ENCODE results near the gene NDUFAB1. TPM values are rescaled to one million over a fixed set of nuclear protein-coding genes. Genes with fewer than 3 reads are reported as not detected.

The NDUFAB1 gene
- total and polyA plus RNA-seq, 2 of the 13 experiments (the other 11 are each of a cell fraction or from before 2014, with no cell fraction given): 221 to 601 TPM

DNA sequence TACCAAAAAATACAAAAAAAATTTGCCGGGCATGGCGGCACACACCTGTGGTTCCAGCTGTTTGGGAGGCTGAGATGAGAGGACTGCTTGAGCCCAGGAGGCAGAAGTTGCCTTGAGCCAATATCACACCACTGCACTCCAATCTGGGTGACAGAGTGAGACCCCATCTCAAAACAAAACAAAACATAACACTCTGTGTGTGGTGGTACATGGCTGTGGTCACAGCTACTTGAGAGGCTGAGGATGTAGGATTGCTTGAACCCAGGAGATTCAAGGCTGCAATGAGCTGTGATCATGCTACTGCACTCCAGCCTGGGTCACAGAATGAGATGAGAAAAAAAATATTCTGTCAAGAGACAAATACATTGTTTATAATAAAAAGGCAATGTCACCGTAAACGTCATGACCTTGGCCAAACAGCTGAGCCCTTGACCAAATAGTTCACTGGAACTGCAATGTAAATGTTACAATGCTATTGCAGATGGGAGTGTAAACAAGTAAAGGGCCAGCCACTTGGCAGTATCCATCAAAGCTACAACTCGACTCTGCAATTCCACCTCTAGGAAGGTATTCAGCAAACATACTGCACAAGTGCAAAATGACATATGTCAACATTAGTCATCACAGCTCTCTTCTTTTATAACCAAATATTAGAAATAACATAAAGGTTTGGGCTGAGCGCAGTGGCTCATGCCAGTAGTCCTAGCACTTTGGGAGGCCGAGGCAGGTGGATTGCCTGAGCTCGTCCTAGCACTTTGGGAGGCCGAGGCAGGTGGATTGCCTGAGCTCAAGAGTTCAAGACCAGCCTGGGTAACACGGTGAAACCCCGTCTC lies 55.9 kb downstream of the NDUFAB1 start (continued):
- TF ChIP-seq HHEX (CRISPR knock-in tag; IDR thresholded peaks at IDR 0.05) (peak; percentile 97), ZNF546 (CRISPR knock-in tag; conservative IDR thresholded peaks at IDR 0.05) (no peak), ZBTB42 (CRISPR knock-in tag; IDR thresholded peaks at IDR 0.05) (no peak), CREB1 (IDR thresholded peaks at IDR 0.05) (peak; percentile 93), CREB1 (CRISPR knock-in tag; IDR thresholded peaks at IDR 0.05) (peak; percentile 94), ZNF224 (CRISPR knock-in tag; IDR thresholded peaks at IDR 0.05) (peak; percentile 59; the same call in 1 of the 2 replicates), ZFP36L2 (CRISPR knock-in tag; IDR thresholded peaks at IDR 0.05) (0 out of 2 replicates have a peak, but pooled peaks have one; percentile 59), NKX3-1 (CRISPR knock-in tag; IDR thresholded peaks at IDR 0.05) (peak; percentile 78), ZNF644 (CRISPR knock-in tag; IDR thresholded peaks at IDR 0.05; ENCODE audit: low read depth) (peak; percentile 96), PAF1 (CRISPR knock-in tag; IDR thresholded peaks at IDR 0.05) (no peak), ZIK1 (CRISPR knock-in tag; IDR thresholded peaks at IDR 0.05; ENCODE audit: borderline replicate concordance, low read depth) (0 out of 2 replicates have a peak, but pooled peaks have one; percentile 80), ARNT2 (CRISPR knock-in tag; IDR thresholded peaks at IDR 0.05; ENCODE audit: low read depth) (peak; percentile 63; the same call in 1 of the 2 replicates)
- TF ChIP-seq, protein P1, sequence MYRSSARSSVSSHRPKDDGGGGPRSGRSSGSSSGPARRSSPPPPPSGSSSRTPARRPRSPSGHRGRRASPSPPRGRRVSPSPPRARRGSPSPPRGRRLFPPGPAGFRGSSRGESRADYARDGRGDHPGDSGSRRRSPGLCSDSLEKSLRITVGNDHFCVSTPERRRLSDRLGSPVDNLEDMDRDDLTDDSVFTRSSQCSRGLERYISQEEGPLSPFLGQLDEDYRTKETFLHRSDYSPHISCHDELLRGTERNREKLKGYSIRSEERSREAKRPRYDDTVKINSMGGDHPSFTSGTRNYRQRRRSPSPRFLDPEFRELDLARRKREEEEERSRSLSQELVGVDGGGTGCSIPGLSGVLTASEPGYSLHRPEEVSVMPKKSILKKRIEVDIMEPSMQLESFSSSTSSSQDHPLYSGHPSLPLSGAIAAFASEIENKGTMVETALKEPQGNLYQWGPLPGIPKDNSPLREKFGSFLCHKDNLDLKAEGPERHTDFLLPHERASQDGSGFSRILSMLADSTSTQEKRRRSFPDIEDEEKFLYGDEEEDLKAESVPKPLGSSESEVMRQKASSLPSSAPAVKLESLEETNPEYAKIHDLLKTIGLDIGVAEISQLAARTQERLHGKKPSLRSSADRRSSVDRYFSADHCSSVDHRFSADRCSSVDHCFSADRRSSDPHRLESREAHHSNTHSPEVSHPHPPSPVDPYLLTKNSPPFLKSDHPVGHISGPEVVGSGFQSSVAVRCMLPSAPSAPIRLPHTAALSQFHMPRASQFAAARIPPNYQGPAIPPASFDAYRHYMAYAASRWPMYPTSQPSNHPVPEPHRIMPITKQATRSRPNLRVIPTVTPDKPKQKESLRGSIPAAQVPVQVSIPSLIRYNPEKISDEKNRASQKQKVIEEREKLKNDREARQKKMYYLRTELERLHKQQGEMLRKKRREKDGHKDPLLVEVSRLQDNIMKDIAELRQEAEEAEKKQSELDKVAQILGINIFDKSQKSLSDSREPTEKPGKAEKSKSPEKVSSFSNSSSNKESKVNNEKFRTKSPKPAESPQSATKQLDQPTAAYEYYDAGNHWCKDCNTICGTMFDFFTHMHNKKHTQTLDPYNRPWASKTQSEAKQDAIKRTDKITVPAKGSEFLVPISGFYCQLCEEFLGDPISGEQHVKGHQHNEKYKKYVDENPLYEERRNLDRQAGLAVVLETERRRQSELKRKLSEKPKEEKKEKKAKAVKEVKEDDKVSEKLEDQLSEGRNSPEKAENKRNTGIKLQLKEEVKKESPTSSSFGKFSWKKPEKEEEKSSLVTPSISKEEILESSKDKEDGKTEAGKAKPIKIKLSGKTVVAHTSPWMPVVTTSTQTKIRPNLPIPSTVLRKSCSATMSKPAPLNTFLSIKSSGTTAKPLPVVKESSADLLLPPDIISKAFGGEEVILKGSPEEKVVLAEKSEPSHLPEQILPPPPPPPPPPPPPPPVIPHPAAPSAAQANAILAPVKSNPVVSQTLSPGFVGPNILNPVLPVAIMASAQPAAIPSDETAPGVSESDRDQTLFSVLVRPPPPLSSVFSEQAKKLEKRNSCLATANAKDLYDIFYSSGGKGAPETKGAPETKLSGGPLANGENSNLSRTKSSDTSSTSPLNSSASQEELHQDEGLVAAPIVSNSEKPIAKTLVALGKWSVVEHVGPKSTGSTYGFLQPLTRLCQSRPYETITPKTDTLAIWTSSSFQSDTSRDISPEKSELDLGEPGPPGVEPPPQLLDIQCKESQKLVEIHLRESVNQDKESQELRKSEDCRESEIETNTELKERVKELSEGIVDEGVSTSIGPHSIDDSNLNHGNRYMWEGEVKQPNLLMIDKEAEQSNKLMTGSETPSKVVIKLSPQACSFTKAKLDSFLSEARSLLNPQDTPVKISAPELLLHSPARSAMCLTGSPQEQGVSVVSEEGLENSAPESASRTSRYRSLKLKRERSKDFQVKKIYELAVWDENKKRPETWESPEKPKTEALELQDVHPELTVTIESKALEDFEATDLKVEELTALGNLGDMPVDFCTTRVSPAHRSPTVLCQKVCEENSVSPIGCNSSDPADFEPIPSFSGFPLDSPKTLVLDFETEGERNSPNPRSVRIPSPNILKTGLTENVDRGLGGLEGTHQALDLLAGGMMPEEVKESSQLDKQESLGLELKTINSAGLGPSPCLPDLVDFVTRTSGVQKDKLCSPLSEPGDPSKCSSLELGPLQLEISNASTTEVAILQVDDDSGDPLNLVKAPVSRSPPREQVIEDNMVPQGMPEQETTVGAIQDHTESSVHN (CRISPR knock-in tag; IDR thresholded peaks at IDR 0.05): peak; percentile 66; the same call in 1 of the 2 replicates
- TF ChIP-seq, protein P2, sequence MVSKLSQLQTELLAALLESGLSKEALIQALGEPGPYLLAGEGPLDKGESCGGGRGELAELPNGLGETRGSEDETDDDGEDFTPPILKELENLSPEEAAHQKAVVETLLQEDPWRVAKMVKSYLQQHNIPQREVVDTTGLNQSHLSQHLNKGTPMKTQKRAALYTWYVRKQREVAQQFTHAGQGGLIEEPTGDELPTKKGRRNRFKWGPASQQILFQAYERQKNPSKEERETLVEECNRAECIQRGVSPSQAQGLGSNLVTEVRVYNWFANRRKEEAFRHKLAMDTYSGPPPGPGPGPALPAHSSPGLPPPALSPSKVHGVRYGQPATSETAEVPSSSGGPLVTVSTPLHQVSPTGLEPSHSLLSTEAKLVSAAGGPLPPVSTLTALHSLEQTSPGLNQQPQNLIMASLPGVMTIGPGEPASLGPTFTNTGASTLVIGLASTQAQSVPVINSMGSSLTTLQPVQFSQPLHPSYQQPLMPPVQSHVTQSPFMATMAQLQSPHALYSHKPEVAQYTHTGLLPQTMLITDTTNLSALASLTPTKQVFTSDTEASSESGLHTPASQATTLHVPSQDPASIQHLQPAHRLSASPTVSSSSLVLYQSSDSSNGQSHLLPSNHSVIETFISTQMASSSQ (IDR thresholded peaks at IDR 0.05; ENCODE audit: low read depth): peak; percentile 81; the same call in 1 of the 2 replicates
- TF ChIP-seq, protein P2 (CRISPR knock-in tag; IDR thresholded peaks at IDR 0.05; ENCODE audit: borderline replicate concordance): peak; percentile 82; the same call in 1 of the 2 replicates

All from HepG2 (cell line).